Measurements from ENCODE around the gene ZNRF4. TPM values are rescaled to one million over a fixed set of nuclear protein-coding genes. Genes with fewer than 3 reads are reported as not detected.

The ZNRF4 gene
- total and polyA plus RNA-seq, 9 of the 15 experiments (the other 6 are each of a cell fraction or from before 2014, with no cell fraction given) = not detected

GRCh38 chr19:5478241-5478924 is 23.2 kb downstream of the ZNRF4 start:
- Histone ChIP-seq H2AFZ (ENCODE audit: low read depth, low read length) (no peak overlapping the region), H3K4me1 (replicated peaks in 1 of 2; ENCODE audit: control insufficient read depth in 2 of 2, insufficient read depth in 2 of 2, low read length in 2 of 2) (no peaks in the 10 kb centered on the region; a peak in 1 of 5 replicates), H3K27me3 (ENCODE audit: control insufficient read depth in 2 of 2, insufficient read depth in 2 of 2, low read length in 2 of 2) (peaks cover 2 to 20% of the 10 kb centered on the region in 2 experiments; a peak in 4 of 5 replicates), H3K27ac (ENCODE audit: extremely low read depth, low read depth, low read length) (no peak overlapping the region), H3K9ac (ENCODE audit: insufficient read depth in 1 of 2, low read depth in 2 of 2, low read length in 2 of 2) (no peak overlapping the region), H4K20me1 (replicated peaks; ENCODE audit: control insufficient read depth, insufficient read depth, low read length) (no peaks in the 10 kb centered on the region), H3K79me2 (ENCODE audit: control insufficient read depth, insufficient read depth, low read length) (no peaks in the 10 kb centered on the region), H3K9me3 (replicated peaks; ENCODE audit: control insufficient read depth, insufficient read depth, low read depth, low read length) (0 out of 2 replicates have a peak, but pooled peaks cover 3% of the 10 kb centered on the region), H3K4me2 (ENCODE audit: insufficient read depth, low read length) (no peak overlapping the region), H3K9me1 (ENCODE audit: control insufficient read depth, insufficient read depth, low read length) (no peaks in the 10 kb centered on the region), H3K4me3 (no peak overlapping the region), H3K36me3 (ENCODE audit: control insufficient read depth, insufficient read depth, low read length) (no peaks in the 10 kb centered on the region)
- CTCF ChIA-PET (ENCODE audit: low intra/inter-chr PET ratio) = no interaction called here
- no peak for ATAC-seq
- 18% methylated on average over 20 of the region's 32 CpGs for WGBS (ENCODE audit: insufficient coverage, low coverage, missing lambda C conversion rate)
- FAIRE-seq = no peak
- in situ Hi-C loops (cut with MboI) = no loop called here
- intact Hi-C loops (cut with micrococcal nuclease) = no loop called here
- DNase-seq (ENCODE audit: extremely low read depth in 1 of 4, low spot score in 3 of 4) = no peak
- POLR2A ChIA-PET = interaction anchor here (0.6 kb wide), 1 partner anchor 242 kb away, joined by 3 read pairs; no protein-coding TSS in a partner anchor
- BruUV-seq (replicated peaks) = no TSS peak
- TF ChIP-seq NR2F6 (CRISPR knock-in tag; IDR thresholded peaks at IDR 0.05) = no peak
- TF ChIP-seq DEAF1 (CRISPR knock-in tag; IDR thresholded peaks at IDR 0.05) = no peak
- TF ChIP-seq ATF6 (CRISPR knock-in tag; IDR thresholded peaks at IDR 0.05) = no peak
- TF ChIP-seq GTF3C2 (IDR thresholded peaks at IDR 0.05; ENCODE audit: borderline replicate concordance, extremely low read depth, insufficient read length) = no peak
- TF ChIP-seq ZNF263 (CRISPR knock-in tag; IDR thresholded peaks at IDR 0.05; ENCODE audit: borderline replicate concordance) = no peak
- peak; percentile 72; the same call in 1 of the 2 replicates for TF ChIP-seq SMARCA5 (IDR thresholded peaks at IDR 0.05)
- no peak for TF ChIP-seq GATAD2B (IDR thresholded peaks at IDR 0.05; ENCODE audit: borderline replicate concordance)
- no peak for TF ChIP-seq CBFA2T3 (IDR thresholded peaks at IDR 0.05)
- TF ChIP-seq RB1 (IDR thresholded peaks at IDR 0.05; ENCODE audit: low read depth) = no peak
- TF ChIP-seq ZNF175 (CRISPR knock-in tag; IDR thresholded peaks at IDR 0.05; ENCODE audit: low read depth) = no peak
- no peak for TF ChIP-seq MAX (CRISPR knock-in tag; IDR thresholded peaks at IDR 0.05)
- no peak for TF ChIP-seq SAFB (IDR thresholded peaks at IDR 0.05; ENCODE audit: borderline replicate concordance, low read depth, low read length)
- peak; percentile 87 for TF ChIP-seq RBM25 (IDR thresholded peaks at IDR 0.05; ENCODE audit: low read depth, low read length, severe bottlenecking)
- no peak for TF ChIP-seq EP300 (IDR thresholded peaks at IDR 0.05; ENCODE audit: low read length)
- no peak for TF ChIP-seq TBL1XR1 (IDR thresholded peaks at IDR 0.05; ENCODE audit: low read length in 2 of 2)
- TF ChIP-seq ZC3H11A (IDR thresholded peaks at IDR 0.05; ENCODE audit: low read depth, low read length) = no peak
